HFF-Myc (cell line): ENCODE data around the gene CFAP74.

Experiments used
- DNase-seq: peaks from one replicate; pipeline ENCODE4 v3.0.0-alpha.2; 2011; ENCODE audit warnings: low read depth; ENCODE audit errors: extremely low read depth
- H3K4me3 ChIP-seq: replicated peaks from 2 replicates; pipeline ENCODE4 v1.5.1; 2011; ENCODE audit warnings: low read depth, mild to moderate bottlenecking, control low read depth, low read length
- TF ChIP-seq, protein P1 (sequence below): IDR thresholded peaks from 2 replicates; pipeline ENCODE4 v1.5.1; 2012; ENCODE audit warnings: mild to moderate bottlenecking, low read depth, low read length, control low read depth; ENCODE audit errors: missing control alignments

Gene CFAP74

DNA sequence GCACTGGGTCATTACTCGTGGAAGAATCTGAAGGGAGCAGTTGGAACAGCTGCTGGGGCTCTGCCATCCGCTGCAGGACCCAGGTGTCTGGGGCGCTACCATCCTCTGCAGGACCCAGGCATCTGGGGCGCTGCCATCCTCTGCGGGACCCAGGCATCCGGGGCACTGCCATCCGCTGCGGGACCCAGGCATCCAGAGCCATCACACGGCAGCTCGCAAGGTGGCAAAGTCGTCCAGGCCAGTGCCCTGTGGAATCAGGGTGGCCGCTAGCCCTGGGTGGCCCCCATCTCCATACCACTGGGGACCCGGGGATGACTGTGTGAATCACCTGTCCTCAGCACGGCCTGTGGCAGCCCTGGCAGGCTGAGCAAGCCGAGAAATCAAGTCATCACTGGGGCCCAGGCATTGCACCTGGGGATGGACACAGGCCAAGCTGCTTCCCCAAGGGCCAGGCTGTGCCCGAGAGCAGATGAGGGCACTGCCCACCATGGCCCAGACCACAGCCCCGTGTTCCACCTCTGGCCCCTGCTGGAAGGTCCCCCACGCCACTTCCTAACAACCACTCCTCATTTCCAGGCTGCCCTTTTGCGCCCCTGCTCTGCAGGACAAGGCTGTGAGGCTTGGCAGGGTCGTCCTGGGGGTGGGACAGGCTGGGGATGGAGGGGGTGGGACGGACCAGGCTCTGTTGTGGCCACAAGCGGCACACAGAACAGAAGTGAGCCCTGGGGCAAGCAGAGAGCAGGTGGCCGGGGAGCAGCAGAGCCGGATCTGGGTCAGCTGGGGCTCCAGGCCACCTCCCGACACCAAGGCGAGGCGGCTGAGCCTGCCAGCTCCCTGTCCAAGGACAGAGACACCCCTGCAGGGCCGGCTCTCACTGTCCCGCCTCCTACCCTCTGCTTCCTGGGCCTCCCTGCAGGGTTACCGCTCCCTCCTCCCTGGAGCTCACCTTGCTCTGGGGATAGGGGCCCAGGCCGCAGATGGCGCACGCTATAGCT lies 28.3 kb upstream of the CFAP74 start:
- H3K4me3 ChIP-seq, result no peak overlapping the region
- TF ChIP-seq, protein P1, sequence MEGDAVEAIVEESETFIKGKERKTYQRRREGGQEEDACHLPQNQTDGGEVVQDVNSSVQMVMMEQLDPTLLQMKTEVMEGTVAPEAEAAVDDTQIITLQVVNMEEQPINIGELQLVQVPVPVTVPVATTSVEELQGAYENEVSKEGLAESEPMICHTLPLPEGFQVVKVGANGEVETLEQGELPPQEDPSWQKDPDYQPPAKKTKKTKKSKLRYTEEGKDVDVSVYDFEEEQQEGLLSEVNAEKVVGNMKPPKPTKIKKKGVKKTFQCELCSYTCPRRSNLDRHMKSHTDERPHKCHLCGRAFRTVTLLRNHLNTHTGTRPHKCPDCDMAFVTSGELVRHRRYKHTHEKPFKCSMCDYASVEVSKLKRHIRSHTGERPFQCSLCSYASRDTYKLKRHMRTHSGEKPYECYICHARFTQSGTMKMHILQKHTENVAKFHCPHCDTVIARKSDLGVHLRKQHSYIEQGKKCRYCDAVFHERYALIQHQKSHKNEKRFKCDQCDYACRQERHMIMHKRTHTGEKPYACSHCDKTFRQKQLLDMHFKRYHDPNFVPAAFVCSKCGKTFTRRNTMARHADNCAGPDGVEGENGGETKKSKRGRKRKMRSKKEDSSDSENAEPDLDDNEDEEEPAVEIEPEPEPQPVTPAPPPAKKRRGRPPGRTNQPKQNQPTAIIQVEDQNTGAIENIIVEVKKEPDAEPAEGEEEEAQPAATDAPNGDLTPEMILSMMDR, result no peak
- no peak for DNase-seq

DNA sequence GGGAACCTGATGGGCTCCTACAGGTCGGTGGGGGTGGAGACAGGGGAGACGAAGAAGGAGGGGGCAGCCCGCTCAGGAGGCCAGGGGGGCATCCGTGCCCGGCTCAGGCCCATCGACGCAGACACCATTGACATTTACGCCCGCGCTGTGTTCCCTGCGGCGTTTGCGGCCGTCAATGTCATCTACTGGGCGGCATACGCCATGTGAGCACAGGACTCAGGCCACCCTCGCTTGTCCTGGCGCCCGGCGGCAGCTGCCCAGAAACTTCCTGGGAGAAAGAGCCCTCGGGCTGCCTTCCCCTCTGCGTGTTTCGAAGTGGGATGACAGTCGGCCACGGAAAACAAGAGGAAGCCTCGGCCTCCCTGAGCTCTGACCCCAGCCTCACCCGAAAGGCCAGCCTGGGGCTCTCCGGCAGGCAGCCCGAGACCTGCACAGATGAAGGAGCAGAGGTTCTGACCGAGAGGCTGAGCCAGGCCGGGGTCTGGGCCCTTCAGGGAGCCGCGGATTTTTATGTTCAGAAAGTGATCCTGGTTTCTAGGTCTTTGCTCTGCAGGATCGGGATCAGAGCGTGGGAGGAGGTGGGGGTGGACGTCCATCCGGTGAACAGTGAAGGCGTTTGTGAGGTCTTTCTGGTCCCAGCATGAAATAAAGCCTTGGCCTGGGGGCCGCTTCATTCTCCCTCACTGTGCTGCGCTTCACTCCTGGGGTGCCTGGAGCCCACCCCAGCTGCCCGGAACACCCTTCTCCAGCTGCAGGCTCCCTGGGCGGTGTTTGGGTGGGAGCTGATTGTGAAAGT lies 26.7 kb upstream of the CFAP74 start:
- no peak overlapping the region for H3K4me3 ChIP-seq
- TF ChIP-seq, protein P1, result no peak
- DNase-seq, result no peak

DNA sequence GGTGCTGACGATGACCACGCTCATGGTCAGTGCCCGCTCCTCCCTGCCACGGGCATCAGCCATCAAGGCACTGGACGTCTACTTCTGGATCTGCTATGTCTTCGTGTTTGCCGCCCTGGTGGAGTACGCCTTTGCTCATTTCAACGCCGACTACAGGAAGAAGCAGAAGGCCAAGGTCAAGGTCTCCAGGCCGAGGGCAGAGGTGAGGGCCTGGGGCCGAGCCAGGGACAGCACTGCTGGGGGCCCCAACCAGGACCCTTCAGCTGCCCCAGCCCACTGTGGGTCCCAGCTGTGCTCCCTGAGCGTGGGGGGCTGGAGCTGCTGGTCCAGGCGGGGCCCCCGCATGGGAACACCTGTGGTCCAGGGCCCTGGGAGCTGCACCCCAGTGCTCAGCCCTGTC lies 26.0 kb upstream of the CFAP74 start:
- DNase-seq, result no peak
- no peak overlapping the region for H3K4me3 ChIP-seq
- TF ChIP-seq, protein P1, result no peak

DNA sequence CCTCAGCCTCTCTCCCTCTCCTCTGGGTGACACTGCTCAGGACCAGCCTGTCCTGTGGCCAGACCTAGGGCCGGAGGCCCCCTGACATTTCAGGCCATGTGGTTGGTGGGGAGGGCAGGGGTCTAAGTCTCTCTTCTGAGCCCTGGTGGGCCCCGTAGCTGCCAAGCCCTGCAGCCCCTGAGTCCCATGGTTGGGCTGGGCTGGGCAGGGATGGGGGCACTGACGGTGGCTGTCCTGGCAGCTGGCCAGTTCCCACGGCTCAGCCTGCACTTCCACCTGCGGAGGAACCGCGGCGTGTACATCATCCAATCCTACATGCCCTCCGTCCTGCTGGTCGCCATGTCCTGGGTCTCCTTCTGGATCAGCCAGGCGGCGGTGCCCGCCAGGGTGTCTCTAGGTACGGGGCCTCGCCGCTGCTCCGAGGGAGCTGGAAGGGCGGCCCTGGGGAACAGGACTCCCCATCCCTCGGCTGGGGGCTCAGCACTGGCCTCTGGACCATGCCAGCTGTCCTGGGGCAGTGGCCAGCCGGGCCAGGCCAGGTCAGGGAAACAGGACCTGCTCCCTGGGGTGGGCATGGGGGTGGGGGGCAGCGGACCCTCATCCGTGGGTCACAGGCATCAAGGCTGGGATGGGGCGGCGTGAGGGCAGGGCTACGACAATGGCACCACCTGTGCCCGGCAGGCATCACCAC lies 25.4 kb upstream of the CFAP74 start:
- TF ChIP-seq, protein P1, result no peak
- no peak for DNase-seq
- no peak overlapping the region for H3K4me3 ChIP-seq

DNA sequence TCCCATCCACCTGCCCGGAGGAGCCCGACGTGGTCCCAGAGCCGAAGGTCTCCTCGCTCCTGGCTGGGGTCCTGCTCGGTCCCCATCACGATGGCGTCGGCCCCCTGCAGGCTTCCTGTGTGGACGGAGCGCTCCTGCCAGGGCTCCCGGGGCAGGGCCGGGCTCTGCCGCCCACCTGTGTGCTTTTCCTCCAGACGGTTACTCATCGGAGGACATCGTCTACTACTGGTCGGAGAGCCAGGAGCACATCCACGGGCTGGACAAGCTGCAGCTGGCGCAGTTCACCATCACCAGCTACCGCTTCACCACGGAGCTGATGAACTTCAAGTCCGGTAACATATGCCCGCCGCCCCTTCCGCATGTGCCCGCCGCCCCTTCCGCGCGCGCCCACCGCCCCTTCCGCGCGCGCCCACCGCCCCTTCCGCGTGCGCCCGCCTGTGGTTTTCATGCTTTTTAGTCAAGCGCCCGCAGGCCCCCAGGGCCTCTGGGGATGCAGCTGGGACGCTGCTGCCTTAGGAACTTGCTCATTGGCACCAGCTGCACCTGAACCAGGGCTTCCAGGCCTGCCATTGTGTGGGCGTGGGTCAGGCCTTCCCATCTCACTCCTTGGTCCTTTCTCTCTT lies 24.5 kb upstream of the CFAP74 start:
- TF ChIP-seq, protein P1, result no peak
- H3K4me3 ChIP-seq, result no peak overlapping the region
- no peak for DNase-seq

DNA sequence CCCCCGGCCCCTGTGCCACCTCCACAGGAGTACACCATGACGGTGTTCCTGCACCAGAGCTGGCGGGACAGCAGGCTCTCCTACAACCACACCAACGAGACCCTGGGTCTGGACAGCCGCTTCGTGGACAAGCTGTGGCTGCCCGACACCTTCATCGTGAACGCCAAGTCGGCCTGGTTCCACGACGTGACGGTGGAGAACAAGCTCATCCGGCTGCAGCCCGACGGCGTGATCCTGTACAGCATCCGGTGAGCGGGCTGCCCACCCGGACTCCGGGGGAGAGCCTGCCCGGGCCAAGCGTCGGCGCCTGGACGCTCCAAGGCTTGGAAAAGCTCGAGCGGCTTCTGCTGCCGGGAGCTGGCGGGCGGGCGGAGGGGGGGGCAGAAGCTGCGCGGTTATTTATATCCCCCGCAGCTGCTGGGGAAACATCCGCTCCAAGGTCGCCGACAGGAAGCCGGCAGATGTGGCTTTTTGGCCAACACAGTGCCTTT lies 21.9 kb upstream of the CFAP74 start:
- DNase-seq, result no peak
- TF ChIP-seq, protein P1, result no peak

More for the DNA sequence above, 21.9 kb upstream of the CFAP74 start:
- H3K4me3 ChIP-seq, result no peak overlapping the region
